Measurements from ENCODE around the gene RPAIN. TPM values are rescaled to one million over a fixed set of nuclear protein-coding genes. Genes with fewer than 3 reads are reported as not detected.

RPAIN gene
- total RNA-seq, 1 donor: 41.9 TPM

DNA sequence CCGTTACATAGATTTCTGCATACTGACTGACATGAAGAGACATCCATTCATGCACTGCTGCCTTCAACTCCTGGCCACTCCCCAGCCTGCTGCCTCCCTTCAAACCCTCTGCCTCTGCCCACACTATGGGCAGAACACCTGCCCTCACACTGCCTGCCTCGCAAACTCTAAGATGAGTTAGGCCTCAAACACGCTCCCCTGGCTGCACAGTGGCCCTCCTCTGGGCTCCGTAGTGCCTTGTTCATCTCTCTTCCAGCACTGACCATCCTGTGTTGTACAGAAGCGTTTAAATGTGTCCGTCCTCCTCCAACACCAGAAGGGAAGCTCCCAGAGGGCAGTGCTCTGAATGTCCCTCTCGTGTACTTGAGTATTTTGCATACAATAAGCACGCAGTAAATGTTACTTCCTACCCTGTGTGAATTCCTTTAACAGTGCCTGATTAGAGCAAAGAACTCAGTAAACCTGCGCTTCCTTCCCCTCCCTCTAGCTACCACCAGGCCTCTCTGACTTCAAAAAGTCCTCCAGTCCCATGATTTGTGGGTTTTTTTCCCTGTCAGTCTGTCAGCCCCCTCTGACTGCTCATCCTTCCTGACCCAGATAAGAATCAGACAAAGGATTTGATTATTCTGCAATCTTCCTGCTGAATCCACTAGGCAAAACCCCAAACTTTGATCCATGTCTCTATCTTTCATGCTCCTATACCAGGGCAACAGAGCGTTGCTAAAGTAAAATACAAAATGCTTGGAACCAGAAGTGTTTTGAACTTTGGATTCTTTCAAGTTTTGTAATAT lies 44.9 kb downstream of the RPAIN start:
- no peak for DNase-seq (ENCODE audit: low read depth)
- TF ChIP-seq, protein P1, sequence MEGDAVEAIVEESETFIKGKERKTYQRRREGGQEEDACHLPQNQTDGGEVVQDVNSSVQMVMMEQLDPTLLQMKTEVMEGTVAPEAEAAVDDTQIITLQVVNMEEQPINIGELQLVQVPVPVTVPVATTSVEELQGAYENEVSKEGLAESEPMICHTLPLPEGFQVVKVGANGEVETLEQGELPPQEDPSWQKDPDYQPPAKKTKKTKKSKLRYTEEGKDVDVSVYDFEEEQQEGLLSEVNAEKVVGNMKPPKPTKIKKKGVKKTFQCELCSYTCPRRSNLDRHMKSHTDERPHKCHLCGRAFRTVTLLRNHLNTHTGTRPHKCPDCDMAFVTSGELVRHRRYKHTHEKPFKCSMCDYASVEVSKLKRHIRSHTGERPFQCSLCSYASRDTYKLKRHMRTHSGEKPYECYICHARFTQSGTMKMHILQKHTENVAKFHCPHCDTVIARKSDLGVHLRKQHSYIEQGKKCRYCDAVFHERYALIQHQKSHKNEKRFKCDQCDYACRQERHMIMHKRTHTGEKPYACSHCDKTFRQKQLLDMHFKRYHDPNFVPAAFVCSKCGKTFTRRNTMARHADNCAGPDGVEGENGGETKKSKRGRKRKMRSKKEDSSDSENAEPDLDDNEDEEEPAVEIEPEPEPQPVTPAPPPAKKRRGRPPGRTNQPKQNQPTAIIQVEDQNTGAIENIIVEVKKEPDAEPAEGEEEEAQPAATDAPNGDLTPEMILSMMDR (IDR thresholded peaks at IDR 0.05; ENCODE audit: insufficient read depth, low read length): no peak
- no peak overlapping the region for H3K4me3 ChIP-seq (ENCODE audit: low read depth, low read length)

DNA sequence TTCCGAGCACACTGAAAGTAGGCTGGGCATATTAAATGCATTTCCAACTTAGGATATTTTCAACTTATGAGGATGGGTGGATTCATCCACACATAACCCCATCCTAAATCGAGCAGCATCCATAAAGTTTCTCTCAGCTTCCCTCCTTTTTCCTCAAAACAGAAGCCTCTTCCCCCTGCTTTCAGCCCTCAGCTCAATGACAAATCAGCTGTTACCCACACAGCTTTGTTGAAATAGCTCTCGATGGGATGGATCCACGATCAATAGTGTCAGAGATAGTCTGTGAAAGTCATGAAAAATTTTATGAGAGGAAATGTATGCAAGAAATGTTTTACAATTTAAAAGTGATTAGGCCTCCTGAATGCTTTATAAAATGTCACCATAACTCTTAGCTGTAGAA lies 46.3 kb downstream of the RPAIN start:
- TF ChIP-seq, protein P1 (IDR thresholded peaks at IDR 0.05; ENCODE audit: insufficient read depth, low read length): no peak
- H3K4me3 ChIP-seq (ENCODE audit: low read depth, low read length): peak overlapping the region; percentile 89
- DNase-seq (ENCODE audit: low read depth): no peak

DNA sequence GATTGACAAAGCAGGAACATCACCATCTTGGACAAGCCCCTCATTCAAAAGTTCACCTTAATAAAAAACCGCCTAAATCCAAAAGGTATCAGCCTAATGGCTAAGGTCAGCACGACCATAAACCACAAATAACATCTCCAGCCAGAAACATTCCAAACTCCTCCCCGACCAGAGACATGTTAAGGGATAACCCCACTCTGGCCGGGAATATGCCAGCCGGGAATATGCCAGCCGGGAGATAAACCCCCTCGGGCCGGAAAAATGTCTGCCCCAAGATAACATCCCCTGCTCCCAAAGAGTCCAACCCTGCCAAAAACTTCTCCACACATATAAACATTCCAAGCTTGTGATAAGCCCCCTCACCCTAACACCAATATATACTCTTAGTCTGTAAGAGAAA lies 47.4 kb downstream of the RPAIN start:
- DNase-seq (ENCODE audit: low read depth): no peak
- TF ChIP-seq, protein P1 (IDR thresholded peaks at IDR 0.05; ENCODE audit: insufficient read depth, low read length): no peak
- peak overlapping the region; percentile 89 for H3K4me3 ChIP-seq (ENCODE audit: low read depth, low read length)

DNA sequence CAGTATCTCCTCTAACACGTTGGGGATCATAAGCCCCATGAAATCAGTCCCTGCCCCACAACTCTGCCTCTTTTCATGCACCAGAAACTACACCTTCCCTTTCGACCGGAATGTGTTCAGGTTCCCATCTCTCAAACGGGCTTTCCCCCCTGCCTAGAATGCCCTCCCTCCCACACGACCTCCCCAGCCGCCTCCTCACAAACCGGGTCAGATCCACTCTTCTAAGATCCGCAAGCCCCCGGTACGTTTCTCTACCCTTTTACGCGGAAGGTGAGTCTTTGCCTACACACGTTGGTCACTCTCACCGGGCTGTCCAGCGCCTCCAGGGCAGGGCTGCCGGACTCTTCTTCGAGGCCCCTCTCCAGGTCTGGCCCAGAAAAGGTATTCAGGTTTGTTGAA lies 48.1 kb downstream of the RPAIN start:
- peak overlapping the region; percentile 89 for H3K4me3 ChIP-seq (ENCODE audit: low read depth, low read length)
- no peak for DNase-seq (ENCODE audit: low read depth)
- TF ChIP-seq, protein P1 (IDR thresholded peaks at IDR 0.05; ENCODE audit: insufficient read depth, low read length): no peak

DNA sequence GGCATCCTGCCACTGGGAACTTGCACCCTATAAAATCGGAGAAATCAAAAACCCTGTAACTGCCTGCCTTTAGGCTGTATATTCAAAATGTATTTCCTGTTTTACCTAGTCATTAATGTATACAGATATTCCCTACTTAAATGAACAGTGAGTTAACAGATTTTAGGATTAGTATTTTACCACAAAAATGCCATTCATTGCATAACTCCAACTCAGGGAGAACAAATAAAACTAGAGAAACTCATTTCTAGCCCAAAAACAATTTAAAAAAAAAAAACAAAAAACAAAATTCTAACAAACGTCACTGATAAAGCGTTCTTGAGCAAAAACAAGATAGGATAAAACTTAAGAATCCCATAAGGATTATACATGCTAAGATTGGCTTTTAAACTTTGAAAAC lies 52.5 kb downstream of the RPAIN start:
- H3K4me3 ChIP-seq (ENCODE audit: low read depth, low read length): no peak overlapping the region
- TF ChIP-seq, protein P1 (IDR thresholded peaks at IDR 0.05; ENCODE audit: insufficient read depth, low read length): no peak
- DNase-seq (ENCODE audit: low read depth): no peak

DNA sequence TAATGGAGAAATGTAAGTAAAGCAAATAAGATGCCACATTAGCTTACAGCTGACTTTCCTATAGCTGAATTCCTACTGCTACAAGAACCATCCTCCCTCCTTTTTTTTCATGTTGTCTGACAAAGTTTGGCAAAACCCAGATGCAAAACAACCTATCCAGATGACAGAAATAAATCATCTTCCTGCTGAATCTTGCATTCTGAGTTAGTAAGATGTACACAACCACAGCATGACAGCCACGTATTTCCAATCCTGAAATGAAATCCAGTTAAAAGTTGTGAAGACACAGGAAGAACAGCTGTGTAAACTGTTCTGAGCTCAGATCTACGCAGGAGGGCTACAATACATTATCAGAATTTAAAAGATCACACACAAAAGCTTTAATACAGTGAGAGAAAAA lies 53.9 kb downstream of the RPAIN start:
- TF ChIP-seq, protein P1 (IDR thresholded peaks at IDR 0.05; ENCODE audit: insufficient read depth, low read length): no peak
- no peak for DNase-seq (ENCODE audit: low read depth)
- H3K4me3 ChIP-seq (ENCODE audit: low read depth, low read length): no peak overlapping the region

DNA sequence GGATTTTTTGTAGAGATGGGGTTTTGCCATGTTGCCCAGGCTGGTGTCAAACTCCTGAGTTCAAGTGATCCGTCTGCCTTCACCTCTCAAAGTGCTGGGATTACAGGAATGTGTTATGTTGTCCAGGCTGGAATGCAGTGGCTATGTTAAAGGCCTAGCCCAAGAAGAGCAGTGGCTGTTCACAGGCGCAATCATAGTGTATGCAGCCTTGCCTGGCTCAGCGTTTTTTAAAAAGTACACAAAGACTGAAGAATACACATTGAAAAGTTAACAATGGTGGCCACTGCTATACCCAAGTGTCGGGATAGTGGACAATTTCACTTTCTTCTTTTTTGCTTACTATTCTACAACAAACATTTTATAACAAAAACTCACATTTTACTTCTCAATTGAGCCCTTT lies 59.0 kb downstream of the RPAIN start:
- H3K4me3 ChIP-seq (ENCODE audit: low read depth, low read length): no peak overlapping the region
- no peak for DNase-seq (ENCODE audit: low read depth)
- TF ChIP-seq, protein P1 (IDR thresholded peaks at IDR 0.05; ENCODE audit: insufficient read depth, low read length): no peak
